Endothelial cell (in vitro differentiated cells): ENCODE data around the gene CNTNAP5. TPM values are rescaled to one million over a fixed set of nuclear protein-coding genes. Genes with fewer than 3 reads are reported as not detected.

Experiments used
- DNase-seq: peaks from one replicate; pipeline ENCODE4 v3.0.0; 2021; ENCODE audit warnings: low spot score
- H3K27ac Mint-ChIP-seq: one replicate; pipeline ENCODE4 v1.8.0; 2021; ENCODE audit warnings: mixed read lengths, inconsistent platforms; ENCODE audit not compliant: unreplicated experiment
- H3K27me3 Mint-ChIP-seq: one replicate; pipeline ENCODE4 v1.8.0; 2021; ENCODE audit warnings: mild to moderate bottlenecking, moderate library complexity, mixed read lengths, inconsistent platforms; ENCODE audit not compliant: unreplicated experiment
- H3K36me3 Mint-ChIP-seq: one replicate; pipeline ENCODE4 v1.8.0; 2021; ENCODE audit warnings: mild to moderate bottlenecking, low read depth, mixed read lengths, inconsistent platforms; ENCODE audit not compliant: unreplicated experiment
- H3K4me1 Mint-ChIP-seq: one replicate; pipeline ENCODE4 v1.8.0; 2021; ENCODE audit warnings: mild to moderate bottlenecking, mixed read lengths, inconsistent platforms; ENCODE audit not compliant: unreplicated experiment
- H3K4me3 Mint-ChIP-seq: one replicate; pipeline ENCODE4 v1.8.0; 2021; ENCODE audit warnings: mild to moderate bottlenecking, mixed read lengths, inconsistent platforms; ENCODE audit not compliant: unreplicated experiment
- H3K9me3 Mint-ChIP-seq: one replicate; pipeline ENCODE4 v1.8.0; 2021; ENCODE audit warnings: mixed read lengths, inconsistent platforms; ENCODE audit not compliant: unreplicated experiment
- CTCF ChIP-seq: fragments of 200-600 bp; sonication (generic); IDR thresholded peaks from one replicate; pipeline ENCODE4 v1.5.0; 2021; ENCODE audit warnings: antibody characterized with exemption; ENCODE audit not compliant: unreplicated experiment
- total RNA-seq: library from RNA; stranded (reverse); fragmentation: NEBNext Ultra II Directional; extraction: Animal tissue kit (Norgen Biotek cat#: 25700); gene quantifications from one replicate; pipeline ENCODE4 v1.2.1, GENCODE V29; 2021; ENCODE audit not compliant: unreplicated experiment

Gene CNTNAP5
- total RNA-seq, 1 donor from 2014 or later = 5.0 TPM

- H3K27me3 Mint-ChIP-seq = no peaks in the 10 kb centered on the region
- no peaks in the 10 kb centered on the region for H3K4me1 Mint-ChIP-seq
- no peaks in the 10 kb centered on the region for H3K9me3 Mint-ChIP-seq
- no peak overlapping the region for H3K27ac Mint-ChIP-seq
- DNase-seq = no peak
- TF ChIP-seq CTCF = no peak
- H3K36me3 Mint-ChIP-seq = no peaks in the 10 kb centered on the region
- H3K4me3 Mint-ChIP-seq = no peak overlapping the region
Measured at GRCh38 chr2:124112966-124113365, 87.9 kb downstream of the CNTNAP5 start.

- peaks cover 6% of the 10 kb centered on the region for H3K36me3 Mint-ChIP-seq
- no peak overlapping the region for H3K4me3 Mint-ChIP-seq
- H3K27ac Mint-ChIP-seq = peak overlapping the region; percentile 44
- H3K27me3 Mint-ChIP-seq = peaks cover 1% of the 10 kb centered on the region
- H3K9me3 Mint-ChIP-seq = no peaks in the 10 kb centered on the region
- no peak for TF ChIP-seq CTCF
- H3K4me1 Mint-ChIP-seq = peaks cover 9% of the 10 kb centered on the region
- no peak for DNase-seq
Measured at GRCh38 chr2:124120246-124120645, 95.2 kb downstream of the CNTNAP5 start.

- Mint-ChIP-seq H3K9me3 (no peaks in the 10 kb centered on the region), H3K27ac (no peak overlapping the region), H3K4me1 (peaks cover 9% of the 10 kb centered on the region), H3K36me3 (peaks cover 6% of the 10 kb centered on the region), H3K4me3 (no peak overlapping the region), H3K27me3 (peaks cover 1% of the 10 kb centered on the region)
- no peak for TF ChIP-seq CTCF
- no peak for DNase-seq
Measured at GRCh38 chr2:124121106-124121505, 96.0 kb downstream of the CNTNAP5 start.

GRCh38 chr2:124121760-124122275, 96.7 kb downstream of the CNTNAP5 start:
- peaks cover 1% of the 10 kb centered on the region for H3K27me3 Mint-ChIP-seq
- DNase-seq = no peak

GRCh38 chr2:124122340-124122739, 97.3 kb downstream of the CNTNAP5 start:
- H3K4me3 Mint-ChIP-seq = no peak overlapping the region
- TF ChIP-seq CTCF = no peak
- no peak overlapping the region for H3K27ac Mint-ChIP-seq
- peaks cover 1% of the 10 kb centered on the region for H3K27me3 Mint-ChIP-seq
- DNase-seq = no peak
- H3K36me3 Mint-ChIP-seq = peaks cover 6% of the 10 kb centered on the region
- peaks cover 9% of the 10 kb centered on the region for H3K4me1 Mint-ChIP-seq
- H3K9me3 Mint-ChIP-seq = no peaks in the 10 kb centered on the region

More at GRCh38 chr2:124121760-124122275, 96.7 kb downstream of the CNTNAP5 start:
- Mint-ChIP-seq H3K4me1 (peaks cover 9% of the 10 kb centered on the region), H3K9me3 (no peaks in the 10 kb centered on the region), H3K36me3 (peaks cover 6% of the 10 kb centered on the region), H3K4me3 (no peak overlapping the region), H3K27ac (no peak overlapping the region)
- TF ChIP-seq CTCF = no peak
